Activated CD8-positive, alpha-beta memory T cell treated with anti-CD3 and anti-CD28 coated beads, Interleukin-2, amount 50 U/mL, for 1 hour (primary cell): ENCODE results near the gene AP2A2.

Source experiments
- DNase-seq: peaks from one replicate; pipeline ENCODE4 v3.0.0-alpha.2; 2020; ENCODE audit errors: extremely low read depth

The AP2A2 gene

GRCh38 chr11:1029051-1029450, 103.4 kb downstream of the AP2A2 start:
- DNase-seq = no peak

- no peak for DNase-seq
Measured at GRCh38 chr11:1029654-1030053, 104.0 kb downstream of the AP2A2 start.

- no peak for DNase-seq
Measured at GRCh38 chr11:1030086-1030485, 104.4 kb downstream of the AP2A2 start.

GRCh38 chr11:1030556-1030955, 104.9 kb downstream of the AP2A2 start:
- DNase-seq = no peak

GRCh38 chr11:1031121-1031899, 105.6 kb downstream of the AP2A2 start:
- no peak for DNase-seq

- no peak for DNase-seq
Measured at GRCh38 chr11:1032310-1032891, 106.7 kb downstream of the AP2A2 start.

GRCh38 chr11:1033016-1033798, 107.5 kb downstream of the AP2A2 start:
- no peak for DNase-seq

- DNase-seq = no peak
Measured at GRCh38 chr11:1034001-1034400, 108.3 kb downstream of the AP2A2 start.

- no peak for DNase-seq
Measured at GRCh38 chr11:1034456-1035295, 109.0 kb downstream of the AP2A2 start.

- DNase-seq = no peak
Measured at GRCh38 chr11:1035577-1036283, 110.1 kb downstream of the AP2A2 start.

GRCh38 chr11:1036303-1036923, 110.7 kb downstream of the AP2A2 start, which contains the start of gene MUC6:
MUC6 (minus strand) TSS chr11:1036718; CDS start chr11:1036655, 63 bp downstream.
- DNase-seq = no peak

- DNase-seq = no peak
Measured at GRCh38 chr11:1036931-1037330, 111.3 kb downstream of the AP2A2 start.

- no peak for DNase-seq
Measured at GRCh38 chr11:1037506-1038055, 111.9 kb downstream of the AP2A2 start.

GRCh38 chr11:1038361-1038760, 112.7 kb downstream of the AP2A2 start:
- no peak for DNase-seq

- DNase-seq = no peak
Measured at GRCh38 chr11:1038921-1039320, 113.3 kb downstream of the AP2A2 start.

- DNase-seq = no peak
Measured at GRCh38 chr11:1039481-1040427, 114.1 kb downstream of the AP2A2 start.

- no peak for DNase-seq
Measured at GRCh38 chr11:1040428-1041148, 114.9 kb downstream of the AP2A2 start.

- DNase-seq = no peak
Measured at GRCh38 chr11:1041149-1041467, 115.4 kb downstream of the AP2A2 start.

- no peak for DNase-seq
Measured at GRCh38 chr11:1041471-1041870, 115.8 kb downstream of the AP2A2 start.
